GM12878 (cell line): ENCODE measurements around the gene COL1A2. TPM values are rescaled to one million over a fixed set of nuclear protein-coding genes. Genes with fewer than 3 reads are reported as not detected.

Experiments
- ATAC-seq: fragments of 200-7000 bp; cut with Tn5 transposase; 3 replicates; pipeline ENCODE4 v1.9.1; 2020; ENCODE audit warnings: mild to moderate bottlenecking, moderate library complexity
- BruUV-seq: library from RNA; stranded (reverse); fragments of 400-500 nt; replicated peaks from 2 replicates; lab custom pipeline; 2021; lab: Mats Ljungman, UMichigan
- CTCF ChIA-PET: fragments of 300-600 bp; sonication (Branson Sonifier 250); formaldehyde crosslinking; extraction: SDS; loops from one replicate; lab custom pipeline; 2021; ENCODE audit warnings: inconsistent platforms; lab: Yijun Ruan, JAX
- POLR2A ChIA-PET: fragments of 350-600 bp; formaldehyde crosslinking; extraction: SDS; loops from one replicate; lab custom pipeline; 2021; ENCODE audit warnings: inconsistent platforms; lab: Charles Lee
- RAD21 ChIA-PET: fragments of 300-600 bp; sonication (Branson Sonifier 250); formaldehyde crosslinking; loops from one replicate; lab custom pipeline; 2023; ENCODE audit warnings: antibody characterized with exemption; ENCODE audit not compliant: unreplicated experiment; lab: Charles Lee
- SMC1A ChIA-PET: fragments of 300-600 bp; sonication (Branson Sonifier 250); formaldehyde crosslinking; loops from one replicate; lab custom pipeline; 2023; ENCODE audit not compliant: unreplicated experiment, uncharacterized antibody; lab: Charles Lee
- DNase-seq: peaks from one replicate; pipeline ENCODE4 v3.0.0-alpha.2; 2011; ENCODE audit warnings: low read depth, low spot score
- FAIRE-seq: peaks from 3 replicates; lab custom pipeline; 2011; peaks lifted over from hg19 to GRCh38; lab: Jason Lieb, UNC
- H2AFZ ChIP-seq: 2 replicates; pipeline ENCODE4 v1.6.0; 2011; ENCODE audit warnings: low read depth, low read length, control low read depth; ENCODE audit not compliant: control insufficient read depth
- H3K27ac ChIP-seq: 2 replicates; pipeline ENCODE4 v1.5.1; 2011; ENCODE audit warnings: control low read depth; ENCODE audit not compliant: control insufficient read depth, insufficient read depth
- H3K27me3 ChIP-seq, 2 experiments: replicated peaks in 1 of 2; 2 replicates each; pipeline versions ENCODE4 v1.6.0 to v1.6.1; 2011; ENCODE audit warnings: low read length in 1 of 2; ENCODE audit not compliant: control insufficient read depth in 2 of 2, insufficient read depth in 2 of 2
- H3K36me3 ChIP-seq, 2 experiments: 2 replicates each; pipeline ENCODE4 v1.5.1; 2011; ENCODE audit warnings: low read length in 1 of 2; ENCODE audit not compliant: control insufficient read depth in 2 of 2, insufficient read depth in 2 of 2
- H3K4me1 ChIP-seq: 2 replicates; pipeline ENCODE4 v1.6.1; 2011; ENCODE audit warnings: mild to moderate bottlenecking, low read length, moderate library complexity, mixed read lengths; ENCODE audit not compliant: control insufficient read depth, insufficient read depth
- H3K4me2 ChIP-seq: 2 replicates; pipeline ENCODE4 v1.6.0; 2011; ENCODE audit warnings: control low read depth; ENCODE audit not compliant: control insufficient read depth, insufficient read depth
- H3K4me3 ChIP-seq: fragments of 200-600 bp; sonication (generic); 2 replicates; pipeline ENCODE4 v1.5.1; 2016
- H3K79me2 ChIP-seq: 2 replicates; pipeline ENCODE4 v1.6.0; 2011; ENCODE audit warnings: low read length; ENCODE audit not compliant: control insufficient read depth, insufficient read depth
- H3K9ac ChIP-seq: 2 replicates; pipeline ENCODE4 v1.8.0; 2011; ENCODE audit warnings: low read length, control low read depth, mixed read lengths; ENCODE audit not compliant: control insufficient read depth, insufficient read depth
- H3K9me3 ChIP-seq: replicated peaks from 3 replicates; pipeline ENCODE4 v1.5.1; 2011; ENCODE audit warnings: mild to moderate bottlenecking, low read length; ENCODE audit not compliant: control insufficient read depth, insufficient read depth
- H4K20me1 ChIP-seq: 2 replicates; pipeline ENCODE4 v1.6.0; 2011; ENCODE audit not compliant: control insufficient read depth, insufficient read depth
- CBX3 ChIP-seq: fragments of 200-600 bp; sonication (generic); IDR thresholded peaks from 2 replicates; pipeline ENCODE4 v1.6.1; 2016; ENCODE audit warnings: low read depth, borderline replicate concordance
- E4F1 ChIP-seq: fragments of 450-650 bp; IDR thresholded peaks from 2 replicates; pipeline ENCODE4 v1.6.1; 2018; ENCODE audit warnings: borderline replicate concordance, mild to moderate bottlenecking; ENCODE audit not compliant: partially characterized antibody
- GABPA ChIP-seq: IDR thresholded peaks from 2 replicates; pipeline ENCODE4 v1.6.1; 2014; ENCODE audit warnings: antibody characterized with exemption, low read depth, mild to moderate bottlenecking, inconsistent platforms
- MAX ChIP-seq: IDR thresholded peaks from 2 replicates; pipeline ENCODE4 v1.6.1; 2012; ENCODE audit warnings: low read depth, low read length, improper control_type of control experiment
- MEF2A ChIP-seq: IDR thresholded peaks from 2 replicates; pipeline ENCODE4 v1.6.1; 2011; ENCODE audit warnings: low read depth, mild to moderate bottlenecking, low read length, moderate library complexity; ENCODE audit not compliant: insufficient read depth
- MLLT1 ChIP-seq: fragments of 450-650 bp; IDR thresholded peaks from 2 replicates; pipeline ENCODE4 v1.6.1; 2016; ENCODE audit warnings: mild to moderate bottlenecking
- PAX8 ChIP-seq: fragments of 450-650 bp; IDR thresholded peaks from 2 replicates; pipeline ENCODE4 v1.6.1; 2017; ENCODE audit warnings: mild to moderate bottlenecking, moderate library complexity
- POLR2A ChIP-seq: IDR thresholded peaks from 2 replicates; pipeline ENCODE4 v1.6.1; 2011; ENCODE audit warnings: low read depth, mild to moderate bottlenecking, low read length
- SRF ChIP-seq, 2 experiments: IDR thresholded peaks; 2 replicates each; pipeline ENCODE4 v1.6.1; 2011; ENCODE audit warnings: low read depth in 2 of 2, low read length in 2 of 2, mild to moderate bottlenecking in 1 of 2, moderate library complexity in 1 of 2
- STAT1 ChIP-seq: fragments of 450-650 bp; conservative IDR thresholded peaks from 2 replicates; pipeline ENCODE4 v1.6.1; 2014; ENCODE audit warnings: antibody characterized with exemption, mild to moderate bottlenecking
- TCF7 ChIP-seq: IDR thresholded peaks from 2 replicates; pipeline ENCODE4 v1.6.1; 2014; ENCODE audit warnings: antibody characterized with exemption, borderline replicate concordance
- ZNF274 ChIP-seq: IDR thresholded peaks from one replicate; pipeline ENCODE4 v1.8.0; 2011; ENCODE audit not compliant: insufficient read length, insufficient read depth
- ZZZ3 ChIP-seq: IDR thresholded peaks from 2 replicates; pipeline ENCODE4 v1.6.1; 2011; ENCODE audit warnings: low read depth; ENCODE audit not compliant: control insufficient read depth, insufficient read length
- WGBS: methylation state at CpG from one replicate; pipeline ENCODE4 v1.1.6; 2016; ENCODE audit warnings: low lambda C conversion rate; ENCODE audit not compliant: insufficient replicate concordance, insufficient coverage; ENCODE audit errors: missing lambda C conversion rate; 5-methylcytosine and 5-hydroxymethylcytosine counted together
- in situ Hi-C: fragments of 300-500 bp; cut with MboI; formaldehyde crosslinking; loops from 9 replicates; pipeline ENCODE4 v1.14.3; 2018; ENCODE audit warnings: mixed read lengths
- intact Hi-C: fragments of 100-400 bp; cut with micrococcal nuclease; formaldehyde crosslinking; loops from one replicate; pipeline ENCODE4 v1.14.2; 2022; ENCODE audit not compliant: unreplicated experiment
- polyA plus RNA-seq, 11 experiments: library from polyadenylated mRNA; depleted of rRNA in 4 of 11; unstranded in 6 of 11; stranded (reverse) in 5 of 11; fragments of >200 nt; fragmentation: Nextera tagmentation in 4 of 11; fragmentation: Illumina TruSeq in 1 of 11; extraction: Ambion mirVana in 4 of 11; extraction: Trizol in 1 of 11; gene quantifications; 1 replicate in 1 of 11; 2 replicates in 10 of 11; pipeline versions ENCODE4 v1.2.1 to v1.2.3, GENCODE V29; 2011 to 2016; ENCODE audit warnings: inconsistent platforms in 2 of 11, missing spikeins in 2 of 11, low read depth in 1 of 11
- total RNA-seq, 4 experiments: library from RNA; depleted of rRNA in 3 of 4; stranded (reverse); fragments of >200 nt in 3 of 4; fragmentation: Illumina TruSeq in 1 of 4; extraction: Trizol in 1 of 4; gene quantifications; 2 replicates each; pipeline versions ENCODE4 v1.2.1 to v1.2.3, GENCODE V29; 2013 to 2021

COL1A2 gene
- total and polyA plus RNA-seq, 10 of the 15 experiments (the other 5 are each of a cell fraction or from before 2014, with no cell fraction given) = 0.03 to 2.5 (median 0.76) TPM; not detected in 4

- H3K4me2 ChIP-seq = no peak overlapping the region
- ChIA-PET POLR2A (no interaction called here), SMC1A (interaction anchor here (1.4 kb wide), 1 partner anchor 10 kb away, joined by 3 read pairs; no protein-coding TSS in a partner anchor), RAD21 (no interaction called here), CTCF (no interaction called here)
- H3K79me2 ChIP-seq = no peaks in the 10 kb centered on the region
- no peak overlapping the region for H3K27ac ChIP-seq
- FAIRE-seq (no peak), DNase-seq (no peak), ATAC-seq (no peak)
- H2AFZ ChIP-seq = no peak overlapping the region
- H3K27me3 ChIP-seq = no peaks in the 10 kb centered on the region
- in situ Hi-C loops = no loop called here
- no TSS peak for BruUV-seq
- no peaks in the 10 kb centered on the region for H4K20me1 ChIP-seq
- no peaks in the 10 kb centered on the region for H3K9me3 ChIP-seq
- no peaks in the 10 kb centered on the region for H3K36me3 ChIP-seq
- H3K4me3 ChIP-seq = no peak overlapping the region
- no peak overlapping the region for H3K9ac ChIP-seq
- no peak for TF ChIP-seq MLLT1
- no peak for TF ChIP-seq STAT1
- TF ChIP-seq E4F1 = no peak
- TF ChIP-seq POLR2A = no peak
- TF ChIP-seq MAX = no peak
- no peak for TF ChIP-seq CBX3
- no peak for TF ChIP-seq GABPA
- no peak for TF ChIP-seq ZNF274
- no peak for TF ChIP-seq MEF2A
- no peak for TF ChIP-seq ZZZ3
- no peak for TF ChIP-seq TCF7
- no peak for TF ChIP-seq PAX8
- no peak for TF ChIP-seq SRF (IDR thresholded peaks at IDR 0.05; ENCODE audit: low read depth in 2 of 2, low read length in 2 of 2)
- intact Hi-C loops = no loop called here
- no peaks in the 10 kb centered on the region for H3K4me1 ChIP-seq
- WGBS = 21% methylated on average over 2 of the region's 2 CpGs
Observed at GRCh38 chr7:94360926-94361325, 33.8 kb upstream of the COL1A2 start.
